ENCODE data around the gene PRRT4.

DNA sequence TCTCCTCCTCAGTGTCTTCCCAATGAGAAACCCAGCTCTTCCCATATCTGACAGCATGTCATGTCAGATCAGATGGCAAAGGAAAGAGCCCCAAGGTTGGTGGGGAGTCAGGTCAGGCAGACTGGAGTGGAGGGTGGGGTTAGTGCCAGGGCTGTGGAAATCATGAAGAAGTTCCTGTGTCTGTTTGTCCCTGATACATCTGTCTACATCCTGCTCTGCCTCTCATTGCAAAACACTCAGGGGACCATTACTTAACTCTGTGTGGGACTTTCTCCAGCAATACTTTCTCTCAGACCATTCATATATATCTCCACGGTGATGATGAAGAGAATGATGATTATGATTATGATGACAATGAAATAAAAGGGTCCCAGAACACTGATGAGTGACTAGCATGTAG lies 3.3 kb downstream of the PRRT4 start:
- TF ChIP-seq, protein P1, sequence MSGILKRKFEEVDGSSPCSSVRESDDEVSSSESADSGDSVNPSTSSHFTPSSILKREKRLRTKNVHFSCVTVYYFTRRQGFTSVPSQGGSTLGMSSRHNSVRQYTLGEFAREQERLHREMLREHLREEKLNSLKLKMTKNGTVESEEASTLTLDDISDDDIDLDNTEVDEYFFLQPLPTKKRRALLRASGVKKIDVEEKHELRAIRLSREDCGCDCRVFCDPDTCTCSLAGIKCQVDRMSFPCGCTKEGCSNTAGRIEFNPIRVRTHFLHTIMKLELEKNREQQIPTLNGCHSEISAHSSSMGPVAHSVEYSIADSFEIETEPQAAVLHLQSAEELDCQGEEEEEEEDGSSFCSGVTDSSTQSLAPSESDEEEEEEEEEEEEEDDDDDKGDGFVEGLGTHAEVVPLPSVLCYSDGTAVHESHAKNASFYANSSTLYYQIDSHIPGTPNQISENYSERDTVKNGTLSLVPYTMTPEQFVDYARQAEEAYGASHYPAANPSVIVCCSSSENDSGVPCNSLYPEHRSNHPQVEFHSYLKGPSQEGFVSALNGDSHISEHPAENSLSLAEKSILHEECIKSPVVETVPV (CRISPR knock-in tag; IDR thresholded peaks at IDR 0.05), result no peak
- no peak for TF ChIP-seq ZFP30 (CRISPR knock-in tag; IDR thresholded peaks at IDR 0.05)
- TF ChIP-seq RARB (CRISPR knock-in tag; IDR thresholded peaks at IDR 0.05), result no peak
- no peak for TF ChIP-seq ZNF565 (CRISPR knock-in tag; conservative IDR thresholded peaks at IDR 0.05; ENCODE audit: low read depth)
- TF ChIP-seq PPARA (CRISPR knock-in tag; IDR thresholded peaks at IDR 0.05; ENCODE audit: borderline replicate concordance), result no peak
- no peak for TF ChIP-seq ZFP3 (CRISPR knock-in tag; IDR thresholded peaks at IDR 0.05)
- no peak for TF ChIP-seq TOX (CRISPR knock-in tag; IDR thresholded peaks at IDR 0.05; ENCODE audit: borderline replicate concordance)
- TF ChIP-seq SNAI2 (CRISPR knock-in tag; IDR thresholded peaks at IDR 0.05), result no peak
- no peak for TF ChIP-seq OSR1 (CRISPR knock-in tag; IDR thresholded peaks at IDR 0.05)
- TF ChIP-seq, protein P2, sequence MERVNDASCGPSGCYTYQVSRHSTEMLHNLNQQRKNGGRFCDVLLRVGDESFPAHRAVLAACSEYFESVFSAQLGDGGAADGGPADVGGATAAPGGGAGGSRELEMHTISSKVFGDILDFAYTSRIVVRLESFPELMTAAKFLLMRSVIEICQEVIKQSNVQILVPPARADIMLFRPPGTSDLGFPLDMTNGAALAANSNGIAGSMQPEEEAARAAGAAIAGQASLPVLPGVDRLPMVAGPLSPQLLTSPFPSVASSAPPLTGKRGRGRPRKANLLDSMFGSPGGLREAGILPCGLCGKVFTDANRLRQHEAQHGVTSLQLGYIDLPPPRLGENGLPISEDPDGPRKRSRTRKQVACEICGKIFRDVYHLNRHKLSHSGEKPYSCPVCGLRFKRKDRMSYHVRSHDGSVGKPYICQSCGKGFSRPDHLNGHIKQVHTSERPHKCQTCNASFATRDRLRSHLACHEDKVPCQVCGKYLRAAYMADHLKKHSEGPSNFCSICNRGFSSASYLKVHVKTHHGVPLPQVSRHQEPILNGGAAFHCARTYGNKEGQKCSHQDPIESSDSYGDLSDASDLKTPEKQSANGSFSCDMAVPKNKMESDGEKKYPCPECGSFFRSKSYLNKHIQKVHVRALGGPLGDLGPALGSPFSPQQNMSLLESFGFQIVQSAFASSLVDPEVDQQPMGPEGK (CRISPR knock-in tag; IDR thresholded peaks at IDR 0.05; ENCODE audit: borderline replicate concordance), result no peak
- no peak for TF ChIP-seq ZNF8 (CRISPR knock-in tag; IDR thresholded peaks at IDR 0.05)

All from SK-N-SH treated with all-trans-retinoic acid at 6 μM for 48 hours (cell line).